Measurements from ENCODE around the gene OPCML.

OPCML gene

GRCh38 chr11:132605825-132606570 is 926.3 kb downstream of the OPCML start:
- TF ChIP-seq CTCF (IDR thresholded peaks at IDR 0.05; ENCODE audit: low read depth, low read length) = no peak
- no peaks in the 10 kb centered on the region for H3K9me3 ChIP-seq (ENCODE audit: severe bottlenecking)
- no peak overlapping the region for H3K27ac ChIP-seq
- H3K36me3 ChIP-seq = no peaks in the 10 kb centered on the region
- no peak overlapping the region for H3K4me3 ChIP-seq (ENCODE audit: low read depth, low read length)
- no peaks in the 10 kb centered on the region for H3K27me3 ChIP-seq (ENCODE audit: insufficient read depth, low read depth, severe bottlenecking)
- DNase-seq = no peak

DNA sequence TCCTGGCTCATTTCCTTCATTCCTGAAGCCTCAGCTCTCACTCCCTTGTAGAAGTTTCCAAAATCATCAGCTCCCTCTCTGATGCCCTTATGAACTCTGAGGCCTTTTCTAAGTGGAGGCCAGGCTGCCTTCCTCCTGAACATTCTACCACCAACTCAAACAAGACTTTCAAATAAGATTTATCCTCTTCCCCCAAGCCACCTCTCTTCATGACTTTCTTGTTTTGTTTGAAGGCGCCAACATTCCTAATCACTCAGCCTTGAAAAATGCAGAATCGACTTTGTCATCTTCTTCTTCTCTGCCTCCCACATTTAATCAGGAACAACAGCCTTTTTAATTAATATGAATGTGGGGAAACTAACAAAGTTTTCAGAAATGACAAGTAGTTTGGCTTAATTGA is 927.9 kb downstream of the OPCML start:
- Histone ChIP-seq H3K36me3 (no peaks in the 10 kb centered on the region), H3K27ac (no peak overlapping the region), H3K4me3 (ENCODE audit: low read depth, low read length) (no peak overlapping the region), H3K9me3 (ENCODE audit: severe bottlenecking) (no peaks in the 10 kb centered on the region), H3K27me3 (ENCODE audit: insufficient read depth, low read depth, severe bottlenecking) (no peaks in the 10 kb centered on the region)
- TF ChIP-seq CTCF (IDR thresholded peaks at IDR 0.05; ENCODE audit: low read depth, low read length) = no peak
- DNase-seq = no peak

- H3K4me3 ChIP-seq (ENCODE audit: low read depth, low read length) = no peak overlapping the region
- no peaks in the 10 kb centered on the region for H3K9me3 ChIP-seq (ENCODE audit: severe bottlenecking)
- TF ChIP-seq CTCF (IDR thresholded peaks at IDR 0.05; ENCODE audit: low read depth, low read length) = no peak
- DNase-seq = no peak
- H3K36me3 ChIP-seq = no peaks in the 10 kb centered on the region
- H3K27me3 ChIP-seq (ENCODE audit: insufficient read depth, low read depth, severe bottlenecking) = no peaks in the 10 kb centered on the region
- no peak overlapping the region for H3K27ac ChIP-seq
Observed at GRCh38 chr11:132601875-132602274, 930.4 kb downstream of the OPCML start.

DNA sequence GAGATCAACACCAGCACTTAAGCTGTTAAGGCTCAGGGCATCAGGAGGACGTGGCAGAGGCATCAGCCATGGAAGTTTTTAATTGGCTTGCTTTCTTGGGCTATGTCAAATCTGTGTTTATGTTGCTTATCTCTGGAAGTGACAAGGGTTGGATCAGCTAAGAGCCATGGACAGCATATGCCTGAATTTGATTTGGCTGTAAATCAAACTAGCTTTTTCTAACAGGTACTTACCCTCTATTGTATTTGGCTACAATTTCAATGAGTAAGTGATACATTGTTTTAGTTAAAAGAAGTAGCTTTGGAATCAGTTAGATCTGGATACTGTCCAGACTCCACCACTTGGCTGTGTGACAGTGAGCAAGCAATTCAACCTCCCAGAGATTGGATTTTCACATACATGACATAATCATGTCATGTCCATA is 936.6 kb downstream of the OPCML start:
- peak; percentile 70 for DNase-seq
- Histone ChIP-seq H3K9me3 (ENCODE audit: severe bottlenecking) (no peaks in the 10 kb centered on the region), H3K27me3 (ENCODE audit: insufficient read depth, low read depth, severe bottlenecking) (no peaks in the 10 kb centered on the region), H3K36me3 (no peaks in the 10 kb centered on the region), H3K4me3 (ENCODE audit: low read depth, low read length) (no peak overlapping the region), H3K27ac (no peak overlapping the region)
- no peak for TF ChIP-seq CTCF (IDR thresholded peaks at IDR 0.05; ENCODE audit: low read depth, low read length)

- no peak overlapping the region for H3K4me3 ChIP-seq (ENCODE audit: low read depth, low read length)
- no peak for DNase-seq
- no peaks in the 10 kb centered on the region for H3K36me3 ChIP-seq
- H3K27me3 ChIP-seq (ENCODE audit: insufficient read depth, low read depth, severe bottlenecking) = no peaks in the 10 kb centered on the region
- no peak overlapping the region for H3K27ac ChIP-seq
- TF ChIP-seq CTCF (IDR thresholded peaks at IDR 0.05; ENCODE audit: low read depth, low read length) = no peak
- no peaks in the 10 kb centered on the region for H3K9me3 ChIP-seq (ENCODE audit: severe bottlenecking)
Observed at GRCh38 chr11:132595246-132595645, 937.1 kb downstream of the OPCML start.

GRCh38 chr11:132590986-132591385 is 941.3 kb downstream of the OPCML start:
- H3K4me3 ChIP-seq (ENCODE audit: low read depth, low read length) = no peak overlapping the region
- peak overlapping the region; percentile 25; the same call in 1 of the 2 replicates for H3K27ac ChIP-seq
- peak; percentile 72 for DNase-seq
- H3K27me3 ChIP-seq (ENCODE audit: insufficient read depth, low read depth, severe bottlenecking) = no peaks in the 10 kb centered on the region
- H3K36me3 ChIP-seq = no peaks in the 10 kb centered on the region
- no peaks in the 10 kb centered on the region for H3K9me3 ChIP-seq (ENCODE audit: severe bottlenecking)
- TF ChIP-seq CTCF (IDR thresholded peaks at IDR 0.05; ENCODE audit: low read depth, low read length) = no peak

Measured in WERI-Rb-1 (cell line).